Activated naive CD8-positive, alpha-beta T cell (primary cell): ENCODE data around the gene ZC3H12C.
"Not testable (repeated sequence)": the region's sequence is repeated elsewhere in the genome, so short reads cannot be mapped to it uniquely, and the experiment has no call there.

Experiments used
- H3K27ac Mint-ChIP-seq: one replicate; pipeline ENCODE4 v1.8.0; 2021; ENCODE audit warnings: mixed read lengths
- H3K27me3 Mint-ChIP-seq: one replicate; pipeline ENCODE4 v1.8.0; 2021; ENCODE audit warnings: mixed read lengths
- H3K36me3 Mint-ChIP-seq: one replicate; pipeline ENCODE4 v1.8.0; 2021; ENCODE audit warnings: mixed read lengths
- H3K4me1 Mint-ChIP-seq: one replicate; pipeline ENCODE4 v1.8.0; 2021; ENCODE audit warnings: low read depth, mixed read lengths
- H3K4me3 Mint-ChIP-seq: one replicate; pipeline ENCODE4 v1.8.0; 2021; ENCODE audit warnings: mild to moderate bottlenecking, mixed read lengths
- H3K9me3 Mint-ChIP-seq: one replicate; pipeline ENCODE4 v1.8.0; 2021; ENCODE audit warnings: low read depth, mixed read lengths

The ZC3H12C gene

DNA sequence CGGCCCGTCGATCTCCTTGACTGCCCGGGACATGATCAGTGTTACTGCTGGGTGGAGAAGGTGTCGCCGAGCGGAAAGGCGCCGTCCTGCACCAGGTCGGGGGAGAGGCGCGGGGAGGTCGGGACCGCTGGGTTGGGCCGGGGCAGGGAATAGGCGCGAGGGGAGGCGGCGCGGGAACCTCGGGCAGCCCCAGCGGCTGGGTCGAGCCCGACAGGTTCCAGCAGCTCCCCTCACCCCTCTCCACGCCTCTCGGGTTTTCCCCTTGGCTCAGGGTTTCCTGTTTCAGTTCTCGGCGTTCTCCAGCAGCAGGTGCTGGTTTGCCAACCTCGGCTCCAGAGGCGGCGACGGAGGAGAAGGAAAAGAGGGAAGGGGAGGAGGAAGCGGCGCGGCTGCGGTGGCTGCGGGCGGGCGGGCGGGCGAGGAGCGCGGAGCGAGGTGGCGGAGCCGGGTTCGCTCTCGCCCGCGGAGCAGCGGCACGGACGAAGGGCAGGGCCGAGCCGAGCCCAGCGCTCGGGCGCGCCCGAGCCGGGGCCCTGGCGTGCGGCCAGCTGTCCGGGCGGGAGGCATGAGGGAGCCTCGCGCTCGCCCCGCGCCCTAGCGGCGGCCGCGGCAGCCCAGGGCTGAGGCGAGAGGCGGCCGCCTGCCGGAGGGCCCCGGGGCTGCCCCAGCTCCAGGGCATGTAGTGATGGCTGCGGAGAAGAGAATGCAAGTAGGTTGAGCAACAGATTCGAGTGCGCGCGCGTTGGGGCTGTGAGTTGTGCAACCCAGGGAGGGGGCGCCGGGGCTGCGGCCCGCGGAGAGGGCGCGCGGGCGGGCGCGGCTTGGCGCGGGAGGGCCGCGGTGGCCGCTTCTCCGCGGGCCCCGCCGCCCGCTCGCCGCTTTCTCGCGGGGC lies at the start of gene ZC3H12C:
ZC3H12C (plus strand) TSS at position 878 of the 892 bp plus-strand sequence. CDS start 20 bp downstream, outside the sequence.
- Mint-ChIP-seq H3K4me3 (peak within 1 kb of the TSS; percentile 85), H3K27me3 (peaks cover 42% of the 10 kb centered on the region), H3K9me3 (no peaks in the 10 kb centered on the region), H3K36me3 (no peaks in the 10 kb centered on the region), H3K4me1 (peaks cover 10% of the 10 kb centered on the region), H3K27ac (no peak within 1 kb of the TSS)

DNA sequence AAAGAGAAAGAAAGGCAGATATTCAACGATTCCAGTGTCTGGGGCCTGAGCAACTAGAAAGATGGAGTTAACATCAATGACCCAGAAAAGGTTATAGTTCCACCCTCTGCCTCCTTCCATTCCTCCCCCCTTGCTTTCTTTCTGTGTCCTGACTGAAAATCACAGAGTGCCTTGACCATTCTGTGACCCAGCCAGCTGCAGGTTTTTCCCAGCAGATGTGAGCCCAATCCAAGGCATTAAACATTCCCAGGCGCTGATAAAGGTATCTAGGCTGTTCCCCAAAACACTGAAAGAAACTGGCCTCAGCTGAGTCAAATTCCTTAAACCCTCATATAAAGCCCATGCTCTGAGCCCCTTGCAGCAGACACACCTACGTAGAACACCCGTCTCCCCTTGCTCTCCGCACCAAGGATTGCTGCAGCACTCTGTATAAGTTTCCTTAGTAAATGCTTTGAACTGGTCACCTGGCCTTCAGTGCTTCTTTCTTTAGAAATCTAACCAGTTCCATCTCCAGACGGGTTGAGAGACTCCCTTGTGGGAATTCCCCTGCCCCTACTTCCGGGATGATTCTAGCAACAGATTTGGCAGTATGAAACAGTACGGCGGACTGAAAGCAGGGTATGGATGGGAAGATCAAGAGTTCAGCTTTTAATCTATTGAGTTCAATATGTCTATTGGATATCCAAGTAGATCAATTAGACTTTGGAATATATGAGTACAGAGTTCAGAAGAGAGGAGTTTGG lies 48.8 kb upstream of the ZC3H12C start:
- no peaks in the 10 kb centered on the region for H3K4me1 Mint-ChIP-seq
- H3K27ac Mint-ChIP-seq = no peak overlapping the region
- H3K9me3 Mint-ChIP-seq = no peaks in the 10 kb centered on the region
- no peaks in the 10 kb centered on the region for H3K36me3 Mint-ChIP-seq
- H3K27me3 Mint-ChIP-seq = peaks cover 8% of the 10 kb centered on the region
- no peak overlapping the region for H3K4me3 Mint-ChIP-seq

DNA sequence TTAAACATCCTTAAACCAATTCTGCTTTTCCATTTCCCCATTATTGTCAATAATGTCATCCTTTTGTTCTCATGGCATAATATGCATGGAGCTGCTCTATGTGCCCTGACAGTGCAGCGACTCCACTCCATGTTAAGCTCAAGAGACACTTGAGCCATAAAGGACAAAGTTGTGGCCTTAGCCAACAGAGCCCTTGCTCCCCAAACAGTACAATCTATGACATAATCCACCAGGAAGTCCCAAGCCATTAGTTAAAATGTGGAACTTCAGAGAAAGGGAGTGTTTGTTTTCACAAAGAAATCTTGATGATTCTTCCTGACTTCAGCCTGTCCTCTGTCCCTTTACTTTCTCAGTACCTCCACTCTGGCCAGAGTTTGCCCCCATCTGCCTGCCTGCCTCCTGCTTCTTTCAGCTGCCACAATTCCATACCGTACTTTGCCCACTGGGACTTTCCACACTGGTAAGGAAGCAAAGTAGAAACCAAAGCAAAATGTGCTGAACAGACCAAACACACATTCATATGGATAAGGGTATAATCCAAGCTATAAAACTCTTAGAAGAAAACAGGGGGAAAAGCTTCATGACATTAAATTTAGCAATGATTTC lies 46.3 kb upstream of the ZC3H12C start:
- H3K4me1 Mint-ChIP-seq = no peaks in the 10 kb centered on the region
- H3K4me3 Mint-ChIP-seq = no peak overlapping the region
- H3K36me3 Mint-ChIP-seq = no peaks in the 10 kb centered on the region
- no peaks in the 10 kb centered on the region for H3K9me3 Mint-ChIP-seq
- H3K27me3 Mint-ChIP-seq = peaks cover 8% of the 10 kb centered on the region
- H3K27ac Mint-ChIP-seq = no peak overlapping the region

DNA sequence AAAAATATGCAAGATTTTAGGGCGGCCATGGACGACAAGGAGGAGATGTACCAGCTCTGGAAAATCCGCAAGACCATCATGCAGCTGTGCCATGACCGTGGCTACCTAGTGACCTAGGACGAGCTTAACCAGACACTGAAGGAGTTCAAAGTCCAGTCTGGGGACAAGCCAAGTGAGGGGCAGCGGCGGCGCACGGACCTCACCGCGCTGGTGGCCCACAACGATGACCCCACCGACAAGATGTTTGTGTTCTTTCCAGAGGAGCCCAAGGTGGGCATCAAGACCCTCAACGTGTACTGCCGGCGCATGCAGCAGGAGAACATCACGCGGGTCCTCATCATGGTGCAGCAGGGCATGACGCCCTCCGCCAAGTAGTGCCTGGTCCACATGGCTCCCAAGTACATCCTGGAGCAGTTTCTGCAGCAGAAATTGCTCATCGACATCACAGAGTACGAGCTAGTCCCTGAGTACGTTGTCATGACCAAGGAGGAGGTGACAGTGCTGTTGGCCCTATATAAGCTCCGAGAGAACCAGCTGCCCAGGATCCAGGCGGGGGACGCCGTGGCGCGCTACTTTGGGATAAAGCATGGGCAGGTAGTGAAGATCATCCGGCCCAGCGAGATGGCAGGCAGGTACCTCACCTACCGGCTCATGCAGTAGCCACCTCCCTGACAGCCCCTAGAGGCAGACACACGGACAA lies 43.5 kb upstream of the ZC3H12C start:
- H3K27me3 Mint-ChIP-seq = peaks cover 2% of the 10 kb centered on the region
- no peak overlapping the region for H3K27ac Mint-ChIP-seq
- H3K4me3 Mint-ChIP-seq = no peak overlapping the region
- no peaks in the 10 kb centered on the region for H3K36me3 Mint-ChIP-seq
- peaks cover 8% of the 10 kb centered on the region for H3K9me3 Mint-ChIP-seq
- no peaks in the 10 kb centered on the region for H3K4me1 Mint-ChIP-seq

DNA sequence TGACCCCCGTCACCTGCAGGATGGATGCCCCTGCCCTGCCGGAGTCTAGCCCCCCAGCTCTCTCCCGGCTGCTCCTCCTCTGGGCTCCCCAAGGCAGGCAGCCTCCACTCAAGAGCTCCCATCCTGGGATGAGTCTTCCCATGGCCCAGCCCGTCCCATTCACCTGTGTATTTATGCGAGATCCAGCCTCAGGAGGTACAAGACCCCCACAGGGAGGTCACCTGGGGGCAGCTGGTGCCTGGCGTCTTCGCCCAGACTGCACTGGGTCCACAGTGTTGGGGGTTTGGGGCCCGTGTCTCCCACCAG lies 43.0 kb upstream of the ZC3H12C start:
- Mint-ChIP-seq H3K36me3 (no peaks in the 10 kb centered on the region), H3K4me1 (no peaks in the 10 kb centered on the region), H3K27ac (no peak overlapping the region), H3K9me3 (peaks cover 8% of the 10 kb centered on the region), H3K4me3 (no peak overlapping the region), H3K27me3 (peaks cover 2% of the 10 kb centered on the region)

DNA sequence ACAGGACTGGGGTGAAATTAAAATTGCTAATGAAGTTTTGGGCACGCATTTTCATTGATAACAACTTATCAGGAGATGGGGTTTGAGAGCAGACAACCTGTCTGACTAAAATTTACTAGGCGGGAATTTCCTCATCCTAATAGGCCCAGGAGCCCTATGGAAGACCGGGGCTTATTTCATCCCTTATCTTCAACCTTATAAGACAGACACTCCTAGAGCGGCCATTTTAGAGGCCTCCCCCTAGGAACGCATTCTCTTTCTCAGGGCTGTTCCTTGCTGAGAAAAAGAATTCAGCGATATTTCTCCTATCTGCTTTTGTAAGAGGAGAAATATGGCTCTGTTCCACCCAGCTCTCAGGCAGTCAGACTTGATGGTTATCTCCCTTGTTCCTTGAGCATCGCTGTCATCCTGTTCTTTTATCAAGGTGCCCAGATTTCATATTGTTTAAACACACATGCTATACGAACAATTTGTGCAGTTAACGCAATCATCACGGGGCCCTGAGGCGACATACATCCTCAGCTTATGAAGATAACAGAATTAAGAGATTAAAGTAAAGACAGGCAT lies 39.3 kb upstream of the ZC3H12C start:
- Mint-ChIP-seq H3K4me3 (no peak overlapping the region), H3K4me1 (no peaks in the 10 kb centered on the region), H3K27me3 (peaks cover 2% of the 10 kb centered on the region), H3K27ac (no peak overlapping the region), H3K9me3 (peaks cover 8% of the 10 kb centered on the region), H3K36me3 (no peaks in the 10 kb centered on the region)

DNA sequence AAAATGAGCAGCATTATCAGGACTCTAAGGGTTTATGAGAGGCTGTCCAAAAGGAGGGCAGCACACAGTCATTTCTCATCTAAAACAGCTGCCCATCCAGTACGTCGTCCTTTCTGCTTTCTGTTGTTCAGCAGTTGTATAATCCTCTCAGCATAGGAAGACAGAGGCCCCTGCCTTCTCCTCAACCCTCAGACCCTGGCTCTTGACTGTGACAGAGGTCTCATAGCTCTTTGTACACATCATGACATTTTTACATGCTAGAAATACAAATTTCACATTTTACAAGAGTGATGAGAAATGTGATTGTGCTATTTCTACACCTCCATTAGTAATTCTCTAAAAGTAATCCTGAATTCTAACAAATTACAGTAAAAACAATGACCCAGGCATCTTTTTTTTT lies 36.2 kb upstream of the ZC3H12C start:
- Mint-ChIP-seq H3K27ac (no peak overlapping the region), H3K4me3 (no peak overlapping the region), H3K36me3 (no peaks in the 10 kb centered on the region), H3K27me3 (peaks cover 2% of the 10 kb centered on the region), H3K4me1 (no peaks in the 10 kb centered on the region), H3K9me3 (peaks cover 8% of the 10 kb centered on the region)

DNA sequence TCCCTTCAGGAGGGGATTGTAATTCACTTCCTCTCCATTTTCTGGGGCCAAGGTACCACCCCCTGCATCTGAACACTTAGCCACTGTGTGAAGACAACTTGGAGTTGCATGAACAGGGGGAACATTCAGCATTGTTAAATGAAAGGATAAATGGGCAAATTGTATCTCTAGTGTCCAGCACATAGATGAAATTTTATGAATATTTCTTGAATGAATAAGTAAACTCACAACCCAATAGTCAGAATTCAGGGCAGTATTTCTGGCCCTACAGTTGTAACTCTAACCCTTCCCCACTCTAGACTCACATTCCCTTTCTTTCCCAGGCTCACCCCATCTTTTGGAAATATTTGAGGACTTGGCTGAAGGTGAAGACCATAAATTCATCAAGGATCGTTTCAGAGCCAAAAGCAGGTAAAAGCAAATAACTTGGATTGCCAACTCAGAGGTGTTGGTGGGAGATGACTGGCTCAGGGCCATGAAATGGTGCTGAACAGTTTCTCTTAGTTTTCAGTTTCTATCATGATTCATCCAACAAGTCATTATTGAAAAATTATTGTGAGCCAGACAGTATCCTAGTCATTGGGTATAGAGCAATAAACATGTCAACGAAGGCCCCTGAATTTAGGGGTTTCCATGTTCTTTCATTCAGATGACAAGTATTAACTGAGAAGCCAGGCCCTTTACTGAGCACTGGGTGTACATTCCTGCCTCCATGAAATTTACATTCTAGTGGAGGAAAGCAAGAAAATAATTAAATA lies 33.3 kb upstream of the ZC3H12C start:
- Mint-ChIP-seq H3K27me3 (peaks cover 7% of the 10 kb centered on the region), H3K9me3 (no peaks in the 10 kb centered on the region), H3K27ac (no peak overlapping the region), H3K4me3 (no peak overlapping the region), H3K4me1 (no peaks in the 10 kb centered on the region), H3K36me3 (no peaks in the 10 kb centered on the region)

DNA sequence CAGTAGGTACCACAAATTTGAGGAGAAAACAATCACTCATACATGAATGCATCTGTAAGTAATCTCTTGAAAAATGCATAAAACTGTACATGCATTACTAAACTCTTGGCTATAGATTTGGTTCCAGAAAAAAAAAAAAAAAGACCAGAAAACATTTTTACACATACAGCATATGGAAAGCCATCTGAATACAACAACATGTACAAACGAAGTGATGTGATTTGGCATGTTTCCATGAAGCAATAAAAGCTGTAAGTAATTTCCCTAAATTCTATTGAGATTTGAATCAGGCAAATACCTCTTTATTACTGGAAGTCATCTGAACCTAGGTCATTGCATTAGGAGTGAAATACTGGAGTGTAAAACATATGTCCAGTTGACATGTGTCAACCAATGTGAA lies 31.9 kb upstream of the ZC3H12C start:
- H3K4me3 Mint-ChIP-seq = no peak overlapping the region
- H3K36me3 Mint-ChIP-seq = no peaks in the 10 kb centered on the region
- no peak overlapping the region for H3K27ac Mint-ChIP-seq
- H3K9me3 Mint-ChIP-seq = no peaks in the 10 kb centered on the region
- H3K4me1 Mint-ChIP-seq = no peaks in the 10 kb centered on the region
- H3K27me3 Mint-ChIP-seq = peaks cover 7% of the 10 kb centered on the region

DNA sequence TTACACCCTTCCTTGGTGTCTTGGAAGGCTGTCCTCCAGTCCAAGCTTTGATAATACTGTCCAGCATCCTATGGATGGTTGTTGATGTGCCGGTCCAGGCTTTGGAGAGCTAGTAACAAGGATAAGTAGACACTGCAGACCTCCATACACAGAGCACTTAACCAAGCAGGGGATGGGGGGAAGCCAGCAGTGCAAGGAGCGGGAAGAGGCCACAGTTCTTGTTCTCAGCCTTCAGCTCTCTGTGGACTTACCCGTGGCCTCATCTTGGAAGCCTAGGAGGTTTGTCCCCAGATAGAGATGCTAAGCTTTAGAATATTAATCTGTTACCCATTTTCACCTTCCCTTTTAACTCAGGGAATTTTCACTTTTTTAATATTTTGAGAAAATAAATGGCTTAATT lies 30.9 kb upstream of the ZC3H12C start:
- Mint-ChIP-seq H3K4me3 (no peak overlapping the region), H3K36me3 (no peaks in the 10 kb centered on the region), H3K9me3 (no peaks in the 10 kb centered on the region), H3K4me1 (no peaks in the 10 kb centered on the region), H3K27me3 (peaks cover 7% of the 10 kb centered on the region), H3K27ac (no peak overlapping the region)

DNA sequence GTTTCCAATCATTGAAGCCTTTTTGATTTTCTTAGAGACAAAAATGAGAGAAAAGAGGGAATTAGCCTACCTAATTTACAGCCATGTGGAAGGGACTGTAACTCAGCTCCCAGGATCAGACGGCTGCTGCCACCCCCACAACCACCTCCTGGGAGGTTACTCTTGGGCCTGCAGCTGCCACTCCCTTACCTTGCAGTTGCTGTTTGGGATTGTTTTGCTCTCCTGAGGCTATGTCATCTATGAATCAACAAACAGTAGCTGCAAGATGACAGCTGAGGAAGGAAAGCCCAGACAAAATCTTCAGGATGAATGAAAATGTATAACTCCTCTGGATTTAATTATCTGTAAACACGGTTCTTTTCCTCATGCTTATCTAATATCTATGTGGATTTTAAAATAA lies 28.0 kb upstream of the ZC3H12C start:
- H3K36me3 Mint-ChIP-seq = no peaks in the 10 kb centered on the region
- no peak overlapping the region for H3K27ac Mint-ChIP-seq
- no peaks in the 10 kb centered on the region for H3K9me3 Mint-ChIP-seq
- H3K4me1 Mint-ChIP-seq = no peaks in the 10 kb centered on the region
- H3K27me3 Mint-ChIP-seq = peaks cover 8% of the 10 kb centered on the region
- H3K4me3 Mint-ChIP-seq = no peak overlapping the region

DNA sequence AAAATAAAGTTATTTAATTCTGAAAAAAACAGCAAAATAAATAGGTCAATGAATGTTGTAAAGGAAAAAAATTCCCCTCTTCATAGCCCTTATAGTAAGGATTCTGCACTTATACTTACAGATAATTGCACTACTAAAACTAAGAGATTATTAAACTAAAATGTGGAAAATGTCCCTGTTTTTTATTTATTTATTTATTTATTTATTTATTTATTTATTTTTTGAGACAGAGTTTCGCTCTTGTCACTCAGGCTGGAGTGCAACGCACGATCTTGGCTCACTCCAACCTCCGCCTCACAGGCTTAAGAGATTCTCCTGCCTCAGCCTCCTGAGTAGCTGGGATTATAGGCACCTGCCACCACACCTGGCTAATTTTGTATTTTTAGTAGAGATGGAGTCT lies 25.2 kb upstream of the ZC3H12C start:
- H3K4me1 Mint-ChIP-seq, H3K9me3 Mint-ChIP-seq, H3K27me3 Mint-ChIP-seq, H3K4me3 Mint-ChIP-seq, H3K36me3 Mint-ChIP-seq, H3K27ac Mint-ChIP-seq: not testable (repeated sequence)

DNA sequence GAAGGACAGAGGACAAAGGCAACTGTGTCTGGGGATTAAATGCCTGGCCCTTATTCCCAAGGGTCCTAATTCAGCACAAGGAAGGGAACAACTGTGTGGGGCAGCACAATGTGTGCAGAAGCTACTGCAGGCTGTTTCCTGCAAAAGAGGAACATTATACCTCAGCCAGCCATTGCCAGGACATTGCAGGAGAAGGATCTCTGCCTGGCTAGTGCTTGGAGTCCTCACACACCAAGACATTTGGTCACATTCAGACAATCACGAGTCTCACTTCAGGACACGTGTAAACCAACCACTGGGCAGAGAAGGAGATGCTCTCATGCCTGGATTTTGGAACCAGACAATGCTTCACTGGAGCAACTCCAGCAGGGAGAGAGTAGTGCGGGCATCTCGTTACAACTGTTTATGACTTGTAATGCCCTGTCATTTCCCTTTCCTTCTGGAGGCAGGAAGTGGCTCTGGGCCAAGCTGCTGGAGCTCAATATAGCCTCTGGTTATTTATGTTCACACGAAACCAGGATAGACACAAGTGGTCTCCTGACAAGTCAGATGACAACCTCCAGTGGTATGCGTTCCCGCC lies 23.9 kb upstream of the ZC3H12C start:
- no peaks in the 10 kb centered on the region for H3K4me1 Mint-ChIP-seq
- no peaks in the 10 kb centered on the region for H3K9me3 Mint-ChIP-seq
- no peaks in the 10 kb centered on the region for H3K36me3 Mint-ChIP-seq
- H3K27ac Mint-ChIP-seq = no peak overlapping the region
- peaks cover 11% of the 10 kb centered on the region for H3K27me3 Mint-ChIP-seq
- no peak overlapping the region for H3K4me3 Mint-ChIP-seq

DNA sequence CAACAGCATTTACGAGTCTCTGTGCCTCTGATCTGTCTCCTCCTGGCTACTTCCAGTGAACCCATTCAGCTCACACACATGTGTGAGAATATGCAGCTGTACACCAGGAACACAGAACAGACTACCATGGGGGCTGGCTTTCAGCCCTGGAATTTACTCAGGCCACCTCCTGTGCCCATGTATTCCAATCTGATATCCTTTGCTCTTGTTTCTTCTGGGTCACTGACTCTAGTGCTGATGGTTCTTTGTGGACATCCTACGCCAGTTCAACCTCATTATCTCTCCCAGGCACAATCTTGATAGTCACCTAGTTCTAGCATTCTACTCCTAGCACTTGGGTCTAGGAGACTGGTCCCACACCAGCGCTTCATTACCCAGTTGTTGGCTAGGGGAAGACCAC lies 23.0 kb upstream of the ZC3H12C start:
- H3K4me3 Mint-ChIP-seq = no peak overlapping the region
- H3K36me3 Mint-ChIP-seq = no peaks in the 10 kb centered on the region
- H3K27me3 Mint-ChIP-seq = peaks cover 10% of the 10 kb centered on the region
- H3K9me3 Mint-ChIP-seq = no peaks in the 10 kb centered on the region
- no peaks in the 10 kb centered on the region for H3K4me1 Mint-ChIP-seq
- no peak overlapping the region for H3K27ac Mint-ChIP-seq
